ENCODE measurements around the gene SRD5A1. TPM values are rescaled to one million over a fixed set of nuclear protein-coding genes. Genes with fewer than 3 reads are reported as not detected.

The SRD5A1 gene
- total RNA-seq, 2 experiments from 2014 or later: 11.0 to 16.2 TPM

Other genes starting within 250 kb of the SRD5A1 start
- gene UBE2QL1, start 184.6 kb upstream of the SRD5A1 start, total RNA-seq: under 1 TPM in 1 of 2 experiments, not detected in 1; 0.35 TPM
- gene NSUN2, start 396 bp upstream of the SRD5A1 start, total RNA-seq: 100 to 1,000 TPM in 1 of 2 experiments, 10 to 100 TPM in 1; 79.8 to 111 TPM
- 10 to 100 TPM; 37.4 to 55.3 TPM for gene TENT4A, start 80.0 kb downstream of the SRD5A1 start, total RNA-seq

Data from activated CD8-positive, alpha-beta memory T cell treated with anti-CD3 and anti-CD28 coated beads, Interleukin-2, amount 10 ng/mL, durations not matched to agents 7 days and 5 days (primary cell).